Endothelial cell of umbilical vein (primary cell): ENCODE measurements around the gene COA3. TPM values are rescaled to one million over a fixed set of nuclear protein-coding genes. Genes with fewer than 3 reads are reported as not detected.
"Not testable (repeated sequence)": the region's sequence is repeated elsewhere in the genome, so short reads cannot be mapped to it uniquely, and the experiment has no call there.

Source experiments
- BruUV-seq: library from RNA; stranded (reverse); fragments of 400-500 nt; replicated peaks from 2 replicates; lab custom pipeline; 2021; lab: Mats Ljungman, UMichigan
- CTCF ChIA-PET: fragments of 300-600, 350-600 bp; sonication (Branson Sonifier 250); formaldehyde crosslinking; loops from one replicate; lab custom pipeline; 2021; ENCODE audit warnings: antibody characterized with exemption, inconsistent platforms; lab: Charles Lee
- POLR2A ChIA-PET: fragments of 300-600, 350-600 bp; sonication (Branson Sonifier 250); formaldehyde crosslinking; loops from one replicate; lab custom pipeline; 2021; ENCODE audit warnings: antibody characterized with exemption, inconsistent platforms; lab: Charles Lee
- DNase-seq: peaks from one replicate; pipeline ENCODE4 v3.0.0-alpha.2; 2011; ENCODE audit warnings: low read depth, low spot score
- FAIRE-seq: peaks from 2 replicates; lab custom pipeline; 2011; peaks lifted over from hg19 to GRCh38; lab: Jason Lieb, UNC
- H2AFZ ChIP-seq: 2 replicates; pipeline ENCODE4 v1.6.0; 2012; ENCODE audit warnings: low read depth, low read length, control low read depth, inconsistent platforms
- H3K27ac ChIP-seq: 2 replicates; pipeline ENCODE4 v1.5.1; 2011; ENCODE audit warnings: low read depth, mild to moderate bottlenecking, control low read depth, low read length, moderate library complexity; ENCODE audit not compliant: insufficient read depth
- H3K27me3 ChIP-seq, 2 experiments: 2 replicates each; pipeline versions ENCODE4 v1.6.0 to v1.6.1; 2011; ENCODE audit warnings: low read length in 2 of 2, mixed read lengths in 1 of 2; ENCODE audit not compliant: control insufficient read depth in 2 of 2, insufficient read depth in 2 of 2
- H3K36me3 ChIP-seq, 2 experiments: 2 replicates in 1 of 2; 3 replicates in 1 of 2; pipeline ENCODE4 v1.5.1; 2011; ENCODE audit warnings: low read length in 2 of 2, mild to moderate bottlenecking in 1 of 2, moderate library complexity in 1 of 2; ENCODE audit not compliant: control insufficient read depth in 2 of 2, insufficient read depth in 2 of 2; ENCODE audit errors: extremely low read depth in 1 of 2
- H3K4me1 ChIP-seq: 3 replicates; pipeline ENCODE4 v1.5.1; 2011; ENCODE audit warnings: mild to moderate bottlenecking, low read length; ENCODE audit not compliant: control insufficient read depth, insufficient read depth; ENCODE audit errors: extremely low read depth
- H3K4me2 ChIP-seq: 2 replicates; pipeline ENCODE4 v1.6.1; 2011; ENCODE audit warnings: low read length, control low read depth, mixed read lengths; ENCODE audit not compliant: insufficient read depth
- H3K4me3 ChIP-seq, 3 experiments: fragments of 200-600 bp in 1 of 3; sonication (generic), shearing (Covaris generic) in 1 of 3; replicated peaks in 1 of 3; 2 replicates each; pipeline ENCODE4 v1.5.1; 2011 to 2016; ENCODE audit warnings: control low read depth in 3 of 3, low read length in 3 of 3, mild to moderate bottlenecking in 2 of 3, inconsistent platforms in 1 of 3, low read depth in 1 of 3, moderate library complexity in 1 of 3; ENCODE audit not compliant: insufficient read depth in 1 of 3
- H3K79me2 ChIP-seq: 2 replicates; pipeline ENCODE4 v1.6.0; 2012; ENCODE audit warnings: low read length, inconsistent platforms; ENCODE audit not compliant: control insufficient read depth, insufficient read depth
- H3K9ac ChIP-seq: replicated peaks from 2 replicates; pipeline ENCODE3; 2011; ENCODE audit warnings: low read length, control low read depth; ENCODE audit not compliant: insufficient read depth; ENCODE audit errors: extremely low read depth
- H3K9me1 ChIP-seq: replicated peaks from 3 replicates; pipeline ENCODE4 v1.6.0; 2011; ENCODE audit warnings: mild to moderate bottlenecking, low read length; ENCODE audit not compliant: control insufficient read depth, insufficient read depth; ENCODE audit errors: extremely low read depth
- H3K9me3 ChIP-seq: replicated peaks from 2 replicates; pipeline ENCODE4 v1.5.1; 2012; ENCODE audit warnings: low read length, inconsistent platforms; ENCODE audit not compliant: control insufficient read depth, insufficient read depth
- H4K20me1 ChIP-seq: replicated peaks from 2 replicates; pipeline ENCODE3; 2011; ENCODE audit warnings: mild to moderate bottlenecking, low read length; ENCODE audit not compliant: control insufficient read depth, insufficient read depth; ENCODE audit errors: extremely low read depth
- GATA2 ChIP-seq: IDR thresholded peaks from 2 replicates; pipeline ENCODE4 v1.7.0; 2011; ENCODE audit warnings: low read depth, mild to moderate bottlenecking, moderate library complexity, mixed read lengths, low read length; ENCODE audit not compliant: insufficient read length, insufficient read depth
- MAX ChIP-seq: IDR thresholded peaks from 2 replicates; pipeline ENCODE4 v1.6.1; 2011; ENCODE audit not compliant: insufficient read depth, insufficient read length
- POLR2AphosphoS5 ChIP-seq: IDR thresholded peaks from 2 replicates; pipeline ENCODE4 v1.6.1; 2012; ENCODE audit warnings: low read depth, mild to moderate bottlenecking, control low read depth, low read length, moderate library complexity; ENCODE audit not compliant: insufficient read depth
- dilution Hi-C: fragments of 300-500 bp; cut with MboI; formaldehyde crosslinking; loops from one replicate; pipeline ENCODE4 v1.15.0; 2019; ENCODE audit warnings: low sequenced_read_pairs; ENCODE audit not compliant: extremely low pct_ligation_motif_present
- intact Hi-C: fragments of 100-400 bp; cut with micrococcal nuclease; formaldehyde crosslinking; loops from one replicate; pipeline ENCODE4 v1.10.0; 2022
- polyA plus RNA-seq, 4 experiments: library from polyadenylated mRNA; depleted of rRNA in 3 of 4; stranded (reverse) in 3 of 4; unstranded in 1 of 4; fragments of >200 nt; gene quantifications; 2 replicates each; pipeline versions ENCODE4 v1.2.1 to v1.2.3, GENCODE V29; 2011 to 2012; ENCODE audit warnings: missing spikeins in 1 of 4
- total RNA-seq: library from RNA; stranded (reverse); gene quantifications from 2 replicates; pipeline ENCODE4 v1.2.3, GENCODE V29; 2021

The COA3 gene
- total and polyA plus RNA-seq, 2 donors (not counting 3 experiments of a cell fraction or from before 2014, with no cell fraction given), result 56.6 to 126 TPM

DNA sequence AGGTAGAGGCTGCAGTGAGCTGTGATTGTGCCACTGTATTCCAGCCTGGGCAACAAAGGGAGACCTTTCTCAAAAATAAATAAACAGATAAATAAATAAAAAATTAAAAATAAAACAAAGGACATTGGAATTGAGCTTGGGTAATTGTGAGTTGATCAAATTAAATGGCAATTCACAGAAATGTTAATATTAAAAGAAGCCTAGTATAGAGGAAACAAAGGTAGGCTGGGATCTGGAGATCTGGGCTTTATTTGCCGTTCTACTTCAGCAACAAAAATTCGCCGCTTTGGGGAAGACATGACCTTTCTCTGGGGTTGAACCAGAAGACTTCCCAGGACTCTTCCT is 25.6 kb downstream of the COA3 start:
- no TSS peak for BruUV-seq
- H3K27me3 ChIP-seq, result no peaks in the 10 kb centered on the region
- POLR2A ChIA-PET, result interaction anchor here (1.1 to 1.5 kb wide), 3 partner anchors 9 to 12 kb away, joined by 3 to 6 read pairs (median 4); partner anchors contain the start of gene RAMP2
- H3K9ac ChIP-seq, result peak overlapping the region; percentile 67
- CTCF ChIA-PET, result interaction anchor here (0.7 to 4.8 kb wide), 11 partner anchors 10 to 225 kb away, joined by 3 to 53 read pairs (median 5); partner anchors contain the start of genes BECN1, CNTD1, COA3 and PSMC3IP
- no peaks in the 10 kb centered on the region for H3K79me2 ChIP-seq
- H3K4me2 ChIP-seq, result peak overlapping the region; percentile 25
- DNase-seq, result no peak
- peak overlapping the region in 2 of 3 experiments; percentile 68 to 71 for H3K4me3 ChIP-seq
- H4K20me1 ChIP-seq, result no peaks in the 10 kb centered on the region
- no peak for FAIRE-seq
- no peaks in the 10 kb centered on the region for H3K9me3 ChIP-seq
- TF ChIP-seq POLR2AphosphoS5 (no peak), GATA2 (no peak), MAX (no peak)
- peaks cover 26% of the 10 kb centered on the region for H3K4me1 ChIP-seq
- H3K9me1 ChIP-seq, result no peaks in the 10 kb centered on the region
- peak overlapping the region; percentile 27 for H2AFZ ChIP-seq
- peak overlapping the region; percentile 73 for H3K27ac ChIP-seq
- no peaks in the 10 kb centered on the region for H3K36me3 ChIP-seq
- intact Hi-C loops, result loop anchor here (1.0 kb wide), 1 partner anchor 10 kb away; no protein-coding TSS in a partner anchor
- dilution Hi-C loops, result no loop called here

- H3K4me2 ChIP-seq, H2AFZ ChIP-seq, H3K9me1 ChIP-seq, intact Hi-C loops, POLR2A ChIA-PET, H3K9ac ChIP-seq, H3K27me3 ChIP-seq, H3K79me2 ChIP-seq, H3K4me3 ChIP-seq, BruUV-seq, dilution Hi-C loops, FAIRE-seq, H3K9me3 ChIP-seq, H4K20me1 ChIP-seq, H3K27ac ChIP-seq, DNase-seq, H3K36me3 ChIP-seq: not testable (repeated sequence)
- H3K4me1 ChIP-seq, result peaks cover 15% of the 10 kb centered on the region
- CTCF ChIA-PET, result interaction anchor here (0.9 to 1.0 kb wide), 2 partner anchors 20 to 54 kb away, joined by 3 to 4 read pairs; partner anchors contain the start of gene BECN1
Measured at GRCh38 chr17:42769964-42770363, 28.5 kb downstream of the COA3 start.

DNA sequence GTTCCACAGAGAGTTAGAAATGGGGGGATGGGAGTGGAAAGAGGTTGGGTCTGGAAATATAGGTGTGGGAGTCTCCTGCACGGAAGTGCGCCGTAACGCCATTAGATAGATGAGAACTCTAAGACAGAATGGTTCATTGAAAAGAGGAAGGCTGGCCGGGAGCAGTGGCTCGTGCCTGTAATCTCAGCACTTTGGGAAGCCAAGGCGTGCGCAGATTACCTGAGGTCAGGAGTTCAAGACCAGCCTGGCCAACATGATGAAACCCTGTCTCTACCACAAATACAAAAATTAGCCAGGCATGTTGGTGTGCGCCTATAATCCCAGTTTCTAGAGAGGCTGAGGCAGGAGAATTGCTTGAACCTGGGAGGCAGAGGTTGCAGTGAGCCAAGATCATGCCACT is 30.5 kb downstream of the COA3 start:
- H3K4me2 ChIP-seq, POLR2A ChIA-PET, H3K27ac ChIP-seq, intact Hi-C loops, H3K79me2 ChIP-seq, BruUV-seq, DNase-seq, H2AFZ ChIP-seq, CTCF ChIA-PET, dilution Hi-C loops, H3K4me3 ChIP-seq, H3K9me1 ChIP-seq, FAIRE-seq, H3K9ac ChIP-seq, H3K36me3 ChIP-seq, H3K9me3 ChIP-seq, H3K27me3 ChIP-seq, H4K20me1 ChIP-seq, H3K4me1 ChIP-seq: not testable (repeated sequence)
